ENCODE data around the gene FBXO46.
"Not testable (repeated sequence)": the region's sequence is repeated elsewhere in the genome, so short reads cannot be mapped to it uniquely, and the experiment has no call there.

Gene FBXO46

DNA sequence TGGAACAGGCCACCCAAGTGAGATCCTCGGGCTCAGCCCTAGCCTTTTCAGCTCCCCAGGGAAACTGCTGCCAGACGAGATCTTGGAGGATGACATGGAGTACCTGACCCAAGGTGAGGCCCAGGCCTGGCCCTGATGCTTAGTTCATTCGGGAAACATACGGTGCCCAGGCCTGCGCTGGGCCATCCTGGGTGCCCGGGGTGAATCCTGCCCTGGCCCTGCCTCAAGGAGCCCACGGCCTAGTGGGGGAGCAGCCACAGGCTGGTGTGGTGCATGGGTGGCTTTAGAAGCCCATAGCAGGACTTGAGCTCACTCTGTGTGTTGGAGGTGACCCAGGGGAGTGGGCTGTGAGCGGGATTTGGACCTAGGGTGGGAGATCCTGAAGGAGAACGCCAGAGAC is 28.2 kb upstream of the FBXO46 start:
- no peak for TF ChIP-seq CTCF (IDR thresholded peaks at IDR 0.05; ENCODE audit: low read depth, low read length)
- no peak for DNase-seq (ENCODE audit: extremely low read depth, low read depth)

DNA sequence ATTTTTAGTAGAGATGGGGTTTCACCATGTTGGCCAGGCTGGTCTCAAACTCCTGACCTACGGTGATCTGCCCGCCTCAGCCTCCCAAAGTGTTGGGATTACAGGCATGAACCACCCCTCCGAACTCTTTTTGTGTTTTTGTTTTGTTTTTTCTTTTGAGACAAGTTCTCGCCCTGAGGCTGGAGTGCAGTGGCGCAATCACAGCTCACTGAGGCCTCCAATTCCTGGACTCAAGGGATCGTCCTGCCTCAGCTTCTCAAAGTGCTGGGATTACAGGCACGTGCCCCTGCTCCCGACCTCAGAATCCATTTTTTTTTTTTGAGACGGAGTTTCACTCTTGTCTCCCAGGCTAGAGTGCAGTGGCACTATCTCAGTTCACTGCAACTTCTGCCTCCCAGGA is 27.0 kb upstream of the FBXO46 start:
- TF ChIP-seq CTCF (IDR thresholded peaks at IDR 0.05; ENCODE audit: low read depth, low read length), result no peak
- DNase-seq (ENCODE audit: extremely low read depth, low read depth), result no peak

DNA sequence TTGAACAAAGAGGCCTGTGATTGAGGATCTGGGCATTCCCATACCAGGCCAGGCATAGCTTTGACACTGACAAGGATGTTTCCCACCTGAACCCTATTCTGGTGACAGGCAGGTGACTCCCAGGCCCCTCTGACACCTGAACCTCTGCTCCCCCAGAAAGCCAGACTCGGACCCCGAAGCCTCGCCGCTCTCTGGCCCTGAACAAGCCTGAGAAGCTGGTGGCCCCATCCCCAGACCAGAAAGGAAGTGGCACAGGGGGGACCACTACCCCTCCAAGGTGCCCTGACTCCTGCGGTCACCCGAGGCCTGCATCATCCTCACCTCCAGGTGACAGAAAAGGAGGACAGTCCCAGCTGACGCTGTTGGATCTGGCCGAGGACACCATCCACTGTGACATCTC is 23.6 kb upstream of the FBXO46 start:
- no peak for TF ChIP-seq CTCF (IDR thresholded peaks at IDR 0.05; ENCODE audit: low read depth, low read length)
- no peak for DNase-seq (ENCODE audit: extremely low read depth, low read depth)

DNA sequence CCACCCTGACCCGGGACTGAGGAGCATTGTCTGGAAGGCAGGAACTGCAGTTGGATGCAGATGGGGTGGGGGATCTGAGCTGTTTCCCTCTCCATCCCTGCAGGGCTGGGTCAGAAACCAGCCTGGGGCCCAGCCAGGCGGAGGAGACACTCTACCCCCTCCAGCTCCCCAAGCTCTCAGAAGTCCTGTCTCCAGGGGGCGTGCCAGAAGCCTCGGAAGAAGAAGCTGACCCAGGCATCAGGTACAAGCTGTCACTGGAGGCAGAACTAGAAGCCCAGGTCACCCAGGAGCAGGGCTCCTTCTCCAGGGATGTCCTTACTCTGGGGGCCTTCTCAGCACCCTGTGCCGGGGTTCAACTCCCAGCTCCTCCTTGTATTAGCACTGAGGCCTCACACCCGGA is 22.9 kb upstream of the FBXO46 start:
- no peak for TF ChIP-seq CTCF (IDR thresholded peaks at IDR 0.05; ENCODE audit: low read depth, low read length)
- no peak for DNase-seq (ENCODE audit: extremely low read depth, low read depth)

DNA sequence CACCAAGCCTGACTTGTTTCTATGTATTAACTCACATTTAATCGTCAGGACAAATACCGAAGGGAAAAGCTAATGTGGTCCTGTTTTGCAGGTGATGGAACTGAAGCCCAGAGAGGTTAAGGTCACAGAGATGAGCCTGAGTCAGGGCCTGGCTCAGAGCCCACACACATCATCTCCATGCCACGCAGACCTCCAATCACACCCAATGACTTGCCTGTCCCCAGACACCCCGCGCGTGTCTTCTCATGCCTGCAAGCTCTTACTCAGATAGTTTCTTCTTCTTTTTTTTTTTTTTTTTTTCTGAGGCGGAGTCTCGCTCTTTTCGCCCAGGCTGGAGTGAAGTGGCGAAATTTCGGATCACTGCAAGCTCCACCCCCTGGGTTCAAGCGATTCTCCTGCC is 21.9 kb upstream of the FBXO46 start:
- no peak for TF ChIP-seq CTCF (IDR thresholded peaks at IDR 0.05; ENCODE audit: low read depth, low read length)
- DNase-seq (ENCODE audit: extremely low read depth, low read depth), result no peak

DNA sequence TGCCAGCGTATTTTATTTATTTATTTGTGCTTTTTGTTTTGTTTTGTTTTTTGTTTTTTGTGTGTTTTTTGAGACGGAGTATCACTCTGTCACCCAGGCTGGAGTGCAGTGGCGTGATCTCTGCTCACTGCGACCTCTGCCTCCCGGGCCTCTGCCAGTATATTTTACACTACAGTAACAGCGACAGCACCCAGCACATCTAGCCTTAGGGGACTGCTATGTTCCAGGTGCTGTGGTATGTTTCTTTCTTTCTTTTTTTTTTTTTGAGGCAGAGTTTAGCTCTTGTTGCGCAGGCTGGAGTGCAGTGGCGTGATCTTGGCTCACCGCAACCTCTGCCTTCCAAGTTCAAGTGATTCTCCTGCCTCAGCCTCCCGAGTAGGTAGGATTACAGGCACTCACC is 20.8 kb upstream of the FBXO46 start:
- DNase-seq (ENCODE audit: extremely low read depth, low read depth), result not testable (repeated sequence)

GRCh38 chr19:45747513-45747912 is 16.8 kb upstream of the FBXO46 start:
- DNase-seq (ENCODE audit: extremely low read depth, low read depth), result no peak
- TF ChIP-seq CTCF (IDR thresholded peaks at IDR 0.05; ENCODE audit: low read depth, low read length), result no peak

DNA sequence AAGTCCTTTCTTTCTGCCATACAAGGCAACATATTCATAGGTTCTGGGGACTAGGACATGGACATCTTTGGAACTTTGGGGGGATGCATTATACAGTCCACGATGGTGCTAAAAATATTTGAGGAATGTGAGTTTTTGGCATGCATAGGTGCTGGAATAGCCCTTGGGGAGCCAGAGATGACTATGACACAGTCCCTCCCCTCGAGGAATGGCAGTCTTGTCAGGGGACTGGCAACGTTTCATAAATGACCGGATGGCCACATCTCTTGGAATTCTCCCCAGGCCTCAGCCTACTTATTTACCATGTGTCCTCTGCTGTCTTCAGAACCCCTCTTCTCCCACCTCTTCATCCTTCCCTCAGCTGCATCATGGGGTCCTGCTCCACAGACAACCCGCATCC is 16.2 kb upstream of the FBXO46 start:
- no peak for DNase-seq (ENCODE audit: extremely low read depth, low read depth)
- no peak for TF ChIP-seq CTCF (IDR thresholded peaks at IDR 0.05; ENCODE audit: low read depth, low read length)
